Central memory CD4-positive, alpha-beta T cell (primary cell): ENCODE measurements around the gene GNG8.
"Not testable (repeated sequence)": the region's sequence is repeated elsewhere in the genome, so short reads cannot be mapped to it uniquely, and the experiment has no call there.

Source experiments
- DNase-seq: peaks from one replicate; pipeline ENCODE4 v3.0.0; 2022

Gene GNG8

GRCh38 chr19:46644720-46645119 lies 8.7 kb upstream of the GNG8 start:
- no peak for DNase-seq

- no peak for DNase-seq
Measured at GRCh38 chr19:46640656-46641055, 4.7 kb upstream of the GNG8 start.

DNA sequence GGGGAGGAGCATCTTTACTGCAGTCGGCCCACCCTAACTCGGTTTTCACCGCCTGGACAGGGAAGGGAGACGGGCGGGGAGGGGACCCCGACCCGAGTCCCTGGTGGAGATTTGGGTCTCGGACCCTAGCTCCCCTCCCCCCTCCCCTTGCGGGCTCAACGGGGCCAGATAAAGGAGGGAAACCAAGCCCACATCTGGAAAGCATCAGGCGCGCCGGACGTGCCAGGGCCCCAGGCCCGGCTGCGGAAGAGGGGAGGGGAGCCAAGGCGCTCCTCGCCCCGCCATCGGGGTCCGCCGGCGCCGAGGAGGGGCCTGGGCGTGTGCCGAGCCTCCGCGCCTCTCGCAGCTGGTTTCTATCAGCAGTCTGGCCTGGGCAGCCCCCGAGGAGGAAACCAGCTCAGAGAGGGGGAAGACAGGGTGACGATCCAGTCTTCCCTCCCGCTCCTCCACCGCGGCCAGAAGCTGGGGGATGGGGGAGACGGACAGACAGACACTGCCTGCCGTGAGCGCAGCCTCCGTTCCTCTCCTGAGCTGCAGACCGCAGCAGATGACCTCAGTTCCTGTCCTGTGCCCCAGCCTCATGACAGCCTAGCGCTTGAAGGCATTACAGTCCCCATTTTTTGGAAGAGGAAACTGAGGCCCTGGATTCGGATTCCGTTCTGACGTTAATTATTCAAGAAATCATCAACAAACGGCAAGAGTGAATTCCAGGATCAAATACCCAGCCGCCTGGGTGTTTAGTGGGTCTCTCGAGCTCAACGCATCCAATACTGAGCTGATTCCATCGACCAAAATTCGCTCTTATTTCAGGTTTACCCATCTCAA lies 3.6 kb upstream of the GNG8 start:
- no peak for DNase-seq

GRCh38 chr19:46637224-46637623 lies 1.2 kb upstream of the GNG8 start:
- DNase-seq, result no peak

GRCh38 chr19:46634656-46635218 lies 1.3 kb downstream of the GNG8 start:
- DNase-seq, result no peak

DNA sequence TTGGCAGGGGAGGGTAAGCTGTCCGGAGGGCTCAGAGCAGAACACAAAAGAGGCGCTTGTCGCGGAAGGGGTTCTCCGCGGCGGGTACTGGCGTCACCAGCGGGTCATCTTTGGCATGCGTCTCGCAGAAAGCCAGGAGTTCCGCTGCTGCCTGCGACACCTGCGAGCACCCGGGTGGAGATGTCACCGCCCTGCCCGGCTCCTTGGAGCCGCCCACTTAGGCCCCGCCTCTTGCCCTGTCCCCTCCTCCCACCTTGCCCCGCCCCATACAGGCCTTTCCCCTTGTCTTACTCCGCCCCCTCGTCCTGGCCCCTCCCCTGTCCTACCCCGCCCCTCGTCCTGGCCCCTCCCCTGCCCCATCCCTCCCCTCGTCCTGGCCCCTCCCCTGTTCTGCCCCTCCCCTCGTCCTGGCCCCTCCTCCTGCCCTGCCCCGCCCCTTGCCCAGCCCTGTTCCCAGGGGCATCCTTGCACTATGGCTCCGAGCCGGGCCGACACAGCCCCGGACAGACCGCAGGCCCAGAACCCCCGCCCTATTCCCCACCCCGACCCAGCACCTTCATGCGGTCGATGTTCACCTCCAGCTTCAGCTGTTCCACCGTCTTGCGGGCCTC lies 1.9 kb downstream of the GNG8 start:
- peak; percentile 93 for DNase-seq

DNA sequence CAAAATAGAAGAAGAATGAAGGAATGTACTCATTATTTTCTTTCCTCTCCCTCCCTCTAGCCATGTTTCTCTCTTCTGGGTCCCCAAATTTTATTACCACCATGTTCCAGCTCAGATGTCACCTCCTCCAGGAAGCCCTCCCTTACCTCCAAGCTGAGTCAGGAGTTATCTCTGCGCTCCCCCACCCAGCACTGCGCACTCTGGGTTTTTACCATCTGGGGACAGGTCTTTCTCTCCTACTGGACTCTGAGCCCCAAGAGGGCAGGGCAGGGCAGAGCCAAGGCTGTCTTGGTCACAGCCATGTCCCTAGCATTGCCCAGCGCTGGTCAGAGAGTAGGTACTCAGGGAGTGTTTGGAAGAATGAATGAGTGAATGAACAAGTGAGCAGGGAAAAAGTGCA lies 2.9 kb downstream of the GNG8 start:
- no peak for DNase-seq

GRCh38 chr19:46631481-46631880 lies 4.5 kb downstream of the GNG8 start:
- no peak for DNase-seq

GRCh38 chr19:46630586-46631205 lies 5.3 kb downstream of the GNG8 start:
- DNase-seq, result no peak

DNA sequence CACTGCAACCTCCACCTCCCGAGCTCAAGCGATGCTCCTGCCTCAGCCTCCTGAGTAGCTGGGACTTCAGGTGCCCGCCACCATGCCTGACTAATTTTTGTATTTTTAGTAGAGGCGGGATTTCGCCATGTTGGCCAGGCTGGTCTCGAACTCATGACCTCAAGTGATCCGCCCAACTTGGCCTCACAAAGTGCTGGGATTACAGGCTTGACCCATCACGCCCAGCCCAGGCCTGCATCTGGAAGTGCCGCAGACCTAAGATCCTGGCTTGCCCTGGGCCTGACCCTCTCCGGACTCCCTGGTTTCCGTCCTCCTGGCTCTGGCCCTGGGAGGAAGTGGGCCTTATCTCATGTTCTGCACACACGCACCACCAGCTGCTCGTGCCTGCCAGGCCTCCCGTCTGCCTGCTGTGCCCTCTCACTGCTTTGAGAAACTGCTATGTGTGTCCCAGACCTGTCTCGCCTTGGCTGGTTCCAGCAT lies 6.4 kb downstream of the GNG8 start:
- DNase-seq, result no peak

DNA sequence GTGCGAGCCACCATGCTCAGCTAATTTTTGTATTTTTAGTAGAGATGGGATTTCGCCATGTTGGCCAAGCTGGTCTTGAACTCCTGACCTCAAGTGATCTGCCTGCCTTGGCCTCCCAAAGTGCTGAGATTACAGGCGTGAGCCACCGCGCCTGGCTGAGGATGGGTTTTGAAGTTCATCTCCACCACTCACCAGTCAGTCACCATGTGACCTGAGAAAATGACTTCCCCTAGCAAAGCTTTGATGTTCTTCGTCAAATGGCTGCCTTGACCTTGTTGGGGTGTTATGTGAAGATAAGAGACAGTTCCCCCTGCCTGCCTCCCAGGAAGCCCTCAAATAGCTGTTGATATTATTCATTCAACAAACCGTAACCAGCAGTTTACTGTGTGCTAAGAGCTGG lies 7.0 kb downstream of the GNG8 start:
- DNase-seq, result not testable (repeated sequence)

DNA sequence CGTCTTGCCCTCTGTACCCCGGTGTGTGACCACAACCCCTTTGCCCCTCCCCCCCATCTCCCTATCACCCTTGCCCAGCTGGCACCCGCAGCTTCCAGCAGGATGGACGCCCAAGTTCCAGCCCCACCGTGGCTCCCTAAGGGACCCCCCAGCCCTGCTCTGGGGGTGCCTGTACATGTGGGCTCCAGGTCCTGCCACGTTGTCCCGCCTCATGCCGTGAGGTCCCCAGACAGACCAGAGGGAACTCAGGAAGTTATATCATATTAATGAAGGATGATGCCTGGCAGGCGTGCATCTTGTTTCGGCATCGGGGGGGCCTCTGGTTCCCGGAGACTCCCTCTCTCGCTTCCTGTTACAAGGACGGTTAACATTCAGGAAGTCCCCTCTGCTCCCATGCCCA lies 9.6 kb downstream of the GNG8 start:
- no peak for DNase-seq

DNA sequence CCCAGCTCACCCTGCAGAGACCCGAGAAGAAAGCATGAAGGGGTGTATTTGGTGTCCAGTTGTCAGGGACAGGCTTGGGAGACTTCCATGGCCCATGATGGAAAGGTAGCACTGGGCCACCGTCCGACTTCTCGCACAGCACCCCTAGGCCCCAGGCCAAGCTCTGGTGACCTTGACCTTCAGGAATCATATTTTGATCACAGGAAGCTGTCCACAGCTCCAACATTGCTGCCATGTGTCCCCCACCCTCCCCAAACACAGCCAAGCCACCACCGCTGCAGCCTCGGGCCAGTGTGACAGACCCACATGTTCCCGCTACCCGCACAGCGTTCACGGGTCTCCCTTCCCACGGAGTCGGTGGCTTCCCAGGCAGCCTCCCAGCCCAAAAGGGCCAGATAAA lies 10.3 kb downstream of the GNG8 start:
- no peak for DNase-seq

- no peak for DNase-seq
Measured at GRCh38 chr19:46624958-46625661, 10.9 kb downstream of the GNG8 start, which contains the start of gene PTGIR. TSS of gene PTGIR (minus strand) at chr19:46625089. CDS start at chr19:46624225, 864 bp downstream.

GRCh38 chr19:46623915-46624502 lies 12.0 kb downstream of the GNG8 start:
- no peak for DNase-seq

DNA sequence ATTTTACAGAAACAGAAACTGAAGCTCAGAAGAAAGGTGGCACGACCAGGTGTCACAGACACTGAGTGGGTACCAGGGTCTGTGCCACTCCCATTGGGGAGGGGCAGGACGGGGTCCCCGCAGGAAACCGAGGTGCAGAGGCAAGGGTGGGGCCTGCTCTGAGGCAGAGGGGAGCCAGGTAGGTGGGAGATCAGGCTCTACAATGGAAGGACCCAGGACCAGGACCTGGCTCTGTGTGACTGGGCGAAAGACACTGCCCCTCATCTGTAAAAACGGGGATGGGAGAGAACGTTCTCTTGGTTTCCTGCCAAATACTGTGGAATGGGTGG lies 13.9 kb downstream of the GNG8 start:
- no peak for DNase-seq

DNA sequence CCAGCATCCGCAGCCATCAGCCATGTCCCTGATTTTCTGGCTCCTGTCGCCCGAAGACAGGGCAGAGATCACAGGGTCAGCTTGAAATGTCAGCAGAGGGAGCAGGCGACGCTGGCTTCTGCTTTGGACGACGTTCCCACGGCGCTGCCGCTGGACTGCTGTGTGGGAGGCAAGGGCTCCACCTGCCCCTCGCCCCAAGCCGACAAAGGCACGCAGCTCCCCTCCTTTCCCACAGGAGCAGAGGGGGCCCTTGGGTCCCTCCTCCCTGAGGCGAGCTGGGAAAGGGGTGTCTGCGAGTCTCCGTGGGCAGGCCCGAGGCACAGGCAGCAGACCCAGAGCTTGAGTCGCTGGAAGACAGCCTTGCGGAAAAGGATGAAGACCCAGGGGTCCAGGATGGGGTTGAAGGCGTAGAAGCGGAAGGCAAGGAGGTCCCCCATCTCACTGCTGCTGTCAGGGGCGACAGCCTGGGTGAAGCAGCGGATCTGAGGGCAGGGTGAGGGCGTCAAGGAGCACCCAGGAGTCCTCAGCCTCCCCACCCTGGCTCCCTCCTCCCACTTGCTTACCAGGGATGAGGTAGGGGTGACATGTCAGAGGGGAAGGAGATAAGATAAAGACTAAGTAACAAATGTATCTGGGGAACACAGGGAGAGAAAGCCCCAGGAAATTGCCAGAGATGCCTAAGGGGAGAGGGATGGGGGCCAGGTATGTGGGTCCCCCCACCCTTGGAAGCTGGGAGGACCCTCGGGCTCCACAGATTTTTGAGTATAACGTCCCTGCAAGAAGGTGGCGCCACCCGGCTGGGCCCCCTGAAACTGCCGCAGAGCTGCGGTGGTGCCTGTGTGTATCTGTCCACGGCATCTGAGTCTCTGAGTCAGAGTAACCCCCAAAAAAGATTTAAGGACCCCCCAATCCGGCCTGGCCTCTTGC lies 14.5 kb downstream of the GNG8 start:
- no peak for DNase-seq

- DNase-seq, result no peak
Measured at GRCh38 chr19:46620716-46621115, 15.3 kb downstream of the GNG8 start.

- DNase-seq, result no peak
Measured at GRCh38 chr19:46620267-46620666, 15.7 kb downstream of the GNG8 start.

- no peak for DNase-seq
Measured at GRCh38 chr19:46618670-46619231, 17.3 kb downstream of the GNG8 start.

- DNase-seq, result no peak
Measured at GRCh38 chr19:46617601-46618000, 18.4 kb downstream of the GNG8 start.
